ENCODE data around the gene TOMM20.

The TOMM20 gene

GRCh38 chr1:235157150-235157549, 28.5 kb upstream of the TOMM20 start:
- TF ChIP-seq REST (IDR thresholded peaks at IDR 0.05; ENCODE audit: insufficient read depth in 1 of 2, low read depth in 2 of 2, low read length in 2 of 2), result no peak
- no peak for TF ChIP-seq SIN3A (IDR thresholded peaks at IDR 0.05; ENCODE audit: borderline replicate concordance, insufficient read depth, low read length)
- no peak for TF ChIP-seq POLR2AphosphoS5 (IDR thresholded peaks at IDR 0.05; ENCODE audit: low read depth, low read length)
- no peak for TF ChIP-seq TAF1 (IDR thresholded peaks at IDR 0.05; ENCODE audit: borderline replicate concordance, insufficient read depth, low read length)
- TF ChIP-seq FOXP2 (optimal IDR thresholded peaks at IDR 0.05; ENCODE audit: borderline replicate concordance, extremely low read depth, extremely low read length, insufficient read depth), result no peak

- TF ChIP-seq SIN3A (IDR thresholded peaks at IDR 0.05; ENCODE audit: borderline replicate concordance, insufficient read depth, low read length), result no peak
- TF ChIP-seq POLR2AphosphoS5 (IDR thresholded peaks at IDR 0.05; ENCODE audit: low read depth, low read length), result no peak
- no peak for TF ChIP-seq REST (IDR thresholded peaks at IDR 0.05; ENCODE audit: insufficient read depth in 1 of 2, low read depth in 2 of 2, low read length in 2 of 2)
- no peak for TF ChIP-seq TAF1 (IDR thresholded peaks at IDR 0.05; ENCODE audit: borderline replicate concordance, insufficient read depth, low read length)
- TF ChIP-seq FOXP2 (optimal IDR thresholded peaks at IDR 0.05; ENCODE audit: borderline replicate concordance, extremely low read depth, extremely low read length, insufficient read depth), result no peak
These were observed 28.1 kb upstream of the TOMM20 start for GRCh38 chr1:235156740-235157139.

DNA sequence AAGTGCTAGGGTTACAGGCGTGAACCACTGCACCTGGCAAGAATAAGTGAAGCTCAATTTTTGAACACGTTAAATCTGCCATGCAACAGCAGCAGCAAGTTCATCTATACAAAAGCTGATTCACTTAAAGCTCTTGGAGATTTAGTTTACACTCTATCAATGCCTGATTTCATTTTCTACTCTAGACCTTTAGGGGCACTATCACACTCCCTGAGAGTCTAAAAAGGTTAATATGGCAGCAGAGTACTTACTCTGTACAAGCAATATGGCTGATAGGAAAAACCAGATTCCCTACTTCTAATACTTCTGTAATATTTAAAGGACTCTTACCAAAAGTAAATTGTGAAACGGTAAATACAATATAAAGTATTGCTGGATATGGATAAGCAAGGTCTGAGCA, 27.6 kb upstream of the TOMM20 start:
- TF ChIP-seq SIN3A (IDR thresholded peaks at IDR 0.05; ENCODE audit: borderline replicate concordance, insufficient read depth, low read length), result no peak
- TF ChIP-seq POLR2AphosphoS5 (IDR thresholded peaks at IDR 0.05; ENCODE audit: low read depth, low read length), result no peak
- TF ChIP-seq FOXP2 (optimal IDR thresholded peaks at IDR 0.05; ENCODE audit: borderline replicate concordance, extremely low read depth, extremely low read length, insufficient read depth), result no peak
- no peak for TF ChIP-seq REST (IDR thresholded peaks at IDR 0.05; ENCODE audit: insufficient read depth in 1 of 2, low read depth in 2 of 2, low read length in 2 of 2)
- TF ChIP-seq TAF1 (IDR thresholded peaks at IDR 0.05; ENCODE audit: borderline replicate concordance, insufficient read depth, low read length), result no peak

GRCh38 chr1:235152235-235152634, 23.6 kb upstream of the TOMM20 start:
- TF ChIP-seq REST (IDR thresholded peaks at IDR 0.05; ENCODE audit: insufficient read depth in 1 of 2, low read depth in 2 of 2, low read length in 2 of 2) (no peak), FOXP2 (optimal IDR thresholded peaks at IDR 0.05; ENCODE audit: borderline replicate concordance, extremely low read depth, extremely low read length, insufficient read depth) (no peak), POLR2AphosphoS5 (IDR thresholded peaks at IDR 0.05; ENCODE audit: low read depth, low read length) (no peak), SIN3A (IDR thresholded peaks at IDR 0.05; ENCODE audit: borderline replicate concordance, insufficient read depth, low read length) (no peak), TAF1 (IDR thresholded peaks at IDR 0.05; ENCODE audit: borderline replicate concordance, insufficient read depth, low read length) (no peak)

DNA sequence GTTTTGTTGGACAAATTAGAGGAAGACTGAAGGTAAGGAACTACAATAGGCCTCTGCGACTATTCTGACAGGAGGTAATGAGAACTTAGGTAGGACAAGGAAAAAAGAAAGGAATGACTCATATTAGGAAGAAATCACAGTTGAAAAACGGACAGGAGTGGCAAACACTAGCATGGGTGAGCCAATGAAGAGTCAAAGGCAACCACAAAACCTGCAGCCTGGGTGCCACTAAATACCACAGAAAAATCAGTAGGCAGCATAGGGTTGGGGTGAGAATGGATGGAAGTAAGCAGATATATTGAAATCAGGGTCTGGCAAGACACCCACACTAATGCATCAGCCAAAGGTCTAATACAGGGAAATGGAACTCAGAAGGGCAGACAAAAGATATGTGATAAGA, 22.4 kb upstream of the TOMM20 start:
- no peak for TF ChIP-seq SIN3A (IDR thresholded peaks at IDR 0.05; ENCODE audit: borderline replicate concordance, insufficient read depth, low read length)
- TF ChIP-seq POLR2AphosphoS5 (IDR thresholded peaks at IDR 0.05; ENCODE audit: low read depth, low read length), result no peak
- TF ChIP-seq FOXP2 (optimal IDR thresholded peaks at IDR 0.05; ENCODE audit: borderline replicate concordance, extremely low read depth, extremely low read length, insufficient read depth), result no peak
- no peak for TF ChIP-seq REST (IDR thresholded peaks at IDR 0.05; ENCODE audit: insufficient read depth in 1 of 2, low read depth in 2 of 2, low read length in 2 of 2)
- TF ChIP-seq TAF1 (IDR thresholded peaks at IDR 0.05; ENCODE audit: borderline replicate concordance, insufficient read depth, low read length), result no peak
